IPS-NIHi11 (cell line): Measurements from ENCODE around the gene ATP8A2.

Experiments used
- DNase-seq: peaks from one replicate; pipeline ENCODE4 v3.0.0; 2012; ENCODE audit warnings: mixed read lengths, low spot score

ATP8A2 gene

GRCh38 chr13:25384758-25385410 lies 13.1 kb downstream of the ATP8A2 start:
- no peak for DNase-seq

- DNase-seq = no peak
These were observed 20.2 kb downstream of the ATP8A2 start for GRCh38 chr13:25391932-25392331.

- DNase-seq = no peak
These were observed 22.8 kb downstream of the ATP8A2 start for GRCh38 chr13:25394402-25395060.

- no peak for DNase-seq
These were observed 26.0 kb downstream of the ATP8A2 start for GRCh38 chr13:25397763-25398162.

GRCh38 chr13:25400925-25401324 lies 29.2 kb downstream of the ATP8A2 start:
- no peak for DNase-seq

GRCh38 chr13:25401958-25402357 lies 30.2 kb downstream of the ATP8A2 start:
- no peak for DNase-seq

GRCh38 chr13:25406377-25406776 lies 34.6 kb downstream of the ATP8A2 start:
- peak; percentile 43 for DNase-seq

GRCh38 chr13:25409938-25410337 lies 38.2 kb downstream of the ATP8A2 start:
- no peak for DNase-seq

GRCh38 chr13:25415241-25415640 lies 43.5 kb downstream of the ATP8A2 start:
- no peak for DNase-seq

- DNase-seq = no peak
These were observed 45.8 kb downstream of the ATP8A2 start for GRCh38 chr13:25417535-25417934.

GRCh38 chr13:25420161-25420560 lies 48.4 kb downstream of the ATP8A2 start:
- DNase-seq = no peak

GRCh38 chr13:25421612-25422011 lies 49.8 kb downstream of the ATP8A2 start:
- DNase-seq = no peak

GRCh38 chr13:25422153-25422552 lies 50.4 kb downstream of the ATP8A2 start:
- DNase-seq = no peak

- no peak for DNase-seq
These were observed 52.1 kb downstream of the ATP8A2 start for GRCh38 chr13:25423831-25424230.

GRCh38 chr13:25429466-25429865 lies 57.7 kb downstream of the ATP8A2 start:
- no peak for DNase-seq

GRCh38 chr13:25432691-25433090 lies 60.9 kb downstream of the ATP8A2 start:
- DNase-seq = no peak

- DNase-seq = no peak
These were observed 68.3 kb downstream of the ATP8A2 start for GRCh38 chr13:25440061-25440460.

GRCh38 chr13:25446261-25446660 lies 74.5 kb downstream of the ATP8A2 start:
- no peak for DNase-seq

- no peak for DNase-seq
These were observed 75.6 kb downstream of the ATP8A2 start for GRCh38 chr13:25447396-25447795.

- no peak for DNase-seq
These were observed 82.1 kb downstream of the ATP8A2 start for GRCh38 chr13:25453850-25454365.

GRCh38 chr13:25455146-25455545 lies 83.4 kb downstream of the ATP8A2 start:
- DNase-seq = no peak

GRCh38 chr13:25457566-25457965 lies 85.8 kb downstream of the ATP8A2 start:
- no peak for DNase-seq

GRCh38 chr13:25462301-25463125 lies 90.7 kb downstream of the ATP8A2 start:
- DNase-seq = no peak
